Stimulated activated CD8-positive, alpha-beta memory T cell treated with anti-CD3 and anti-CD28 coated beads, Interleukin-15, amount 100 ng/mL, for 48 hours (primary cell): ENCODE results near the gene XIRP2.

ENCODE experiments used
- DNase-seq, 2 donors: peaks; one replicate each; pipeline ENCODE4 v3.0.0-alpha.2; 2020; ENCODE audit warnings: low read depth in 2 of 2

XIRP2 gene, protein sequence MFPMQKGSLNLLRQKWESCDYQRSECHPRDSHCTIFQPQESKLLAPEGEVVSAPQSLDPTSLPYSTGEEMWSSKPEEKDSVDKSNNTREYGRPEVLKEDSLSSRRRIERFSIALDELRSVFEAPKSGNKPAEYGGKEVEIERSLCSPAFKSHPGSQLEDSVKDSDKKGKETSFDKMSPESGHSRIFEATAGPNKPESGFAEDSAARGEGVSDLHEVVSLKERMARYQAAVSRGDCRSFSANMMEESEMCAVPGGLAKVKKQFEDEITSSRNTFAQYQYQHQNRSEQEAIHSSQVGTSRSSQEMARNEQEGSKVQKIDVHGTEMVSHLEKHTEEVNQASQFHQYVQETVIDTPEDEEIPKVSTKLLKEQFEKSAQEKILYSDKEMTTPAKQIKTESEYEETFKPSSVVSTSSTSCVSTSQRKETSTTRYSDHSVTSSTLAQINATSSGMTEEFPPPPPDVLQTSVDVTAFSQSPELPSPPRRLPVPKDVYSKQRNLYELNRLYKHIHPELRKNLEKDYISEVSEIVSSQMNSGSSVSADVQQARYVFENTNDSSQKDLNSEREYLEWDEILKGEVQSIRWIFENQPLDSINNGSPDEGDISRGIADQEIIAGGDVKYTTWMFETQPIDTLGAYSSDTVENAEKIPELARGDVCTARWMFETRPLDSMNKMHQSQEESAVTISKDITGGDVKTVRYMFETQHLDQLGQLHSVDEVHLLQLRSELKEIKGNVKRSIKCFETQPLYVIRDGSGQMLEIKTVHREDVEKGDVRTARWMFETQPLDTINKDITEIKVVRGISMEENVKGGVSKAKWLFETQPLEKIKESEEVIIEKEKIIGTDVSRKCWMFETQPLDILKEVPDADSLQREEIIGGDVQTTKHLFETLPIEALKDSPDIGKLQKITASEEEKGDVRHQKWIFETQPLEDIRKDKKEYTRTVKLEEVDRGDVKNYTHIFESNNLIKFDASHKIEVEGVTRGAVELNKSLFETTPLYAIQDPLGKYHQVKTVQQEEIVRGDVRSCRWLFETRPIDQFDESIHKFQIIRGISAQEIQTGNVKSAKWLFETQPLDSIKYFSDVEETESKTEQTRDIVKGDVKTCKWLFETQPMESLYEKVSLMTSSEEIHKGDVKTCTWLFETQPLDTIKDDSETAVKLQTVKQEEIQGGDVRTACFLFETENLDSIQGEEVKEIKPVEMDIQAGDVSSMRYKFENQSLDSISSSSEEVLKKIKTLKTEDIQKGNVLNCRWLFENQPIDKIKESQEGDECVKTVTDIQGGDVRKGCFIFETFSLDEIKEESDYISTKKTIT (N-terminal part only)

DNA sequence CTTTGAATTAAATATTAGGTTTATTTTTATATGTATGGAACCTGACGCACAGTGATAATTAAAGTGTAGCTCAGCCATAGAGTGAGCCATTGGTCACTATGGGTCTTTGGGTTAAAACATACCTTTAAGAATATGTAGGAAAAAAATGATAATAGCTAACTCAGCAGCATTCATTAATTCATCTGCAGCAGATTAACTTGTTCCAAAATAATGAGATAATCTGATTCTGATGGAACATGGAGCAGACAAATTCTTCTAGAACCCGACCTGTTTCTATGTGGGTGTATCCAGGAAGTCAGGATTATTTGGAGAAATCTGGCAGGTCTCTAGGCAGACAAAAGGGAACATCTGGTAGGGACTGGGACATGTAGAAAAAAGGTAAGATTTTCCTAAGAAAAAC, at the start of gene XIRP2:
XIRP2 (plus strand) TSS at position 301 of the 400 bp plus-strand sequence. CDS start 15,003 bp downstream, outside the sequence.
- DNase-seq = no peak

GRCh38 chr2:166841152-166841551, 47.1 kb upstream of the XIRP2 start:
- no peak for DNase-seq

- no peak for DNase-seq
Observed at GRCh38 chr2:166841679-166842078, 46.6 kb upstream of the XIRP2 start.

- DNase-seq = no peak
Observed at GRCh38 chr2:166844111-166844510, 44.2 kb upstream of the XIRP2 start.

- no peak for DNase-seq
Observed at GRCh38 chr2:166862468-166863132, 25.7 kb upstream of the XIRP2 start.

- DNase-seq = no peak
Observed at GRCh38 chr2:166867874-166868514, 20.3 kb upstream of the XIRP2 start.

GRCh38 chr2:166870346-166870745, 17.9 kb upstream of the XIRP2 start:
- no peak for DNase-seq

- DNase-seq = no peak
Observed at GRCh38 chr2:166881177-166881576, 7.1 kb upstream of the XIRP2 start.

DNA sequence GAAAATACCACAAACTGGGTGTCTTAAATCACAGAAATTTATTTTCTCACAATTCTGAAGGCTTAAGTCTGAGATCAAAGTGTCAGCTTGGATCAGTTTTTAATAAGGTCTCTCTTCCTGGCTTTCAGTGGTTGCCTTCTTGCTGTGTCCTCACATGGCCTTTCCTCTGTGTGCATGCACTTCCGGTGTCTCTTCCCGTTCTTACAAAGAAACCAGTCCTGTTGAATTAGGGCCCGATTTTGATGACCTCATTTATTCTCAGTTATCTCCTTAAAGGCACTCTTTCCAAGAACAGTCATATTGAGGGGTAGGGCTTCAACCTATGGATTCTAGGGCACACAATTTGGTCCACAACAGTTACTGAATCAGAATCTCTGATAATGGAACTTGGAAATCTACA, 5.4 kb upstream of the XIRP2 start:
- no peak for DNase-seq

- no peak for DNase-seq
Observed at GRCh38 chr2:166891727-166892126, 3.4 kb downstream of the XIRP2 start.

DNA sequence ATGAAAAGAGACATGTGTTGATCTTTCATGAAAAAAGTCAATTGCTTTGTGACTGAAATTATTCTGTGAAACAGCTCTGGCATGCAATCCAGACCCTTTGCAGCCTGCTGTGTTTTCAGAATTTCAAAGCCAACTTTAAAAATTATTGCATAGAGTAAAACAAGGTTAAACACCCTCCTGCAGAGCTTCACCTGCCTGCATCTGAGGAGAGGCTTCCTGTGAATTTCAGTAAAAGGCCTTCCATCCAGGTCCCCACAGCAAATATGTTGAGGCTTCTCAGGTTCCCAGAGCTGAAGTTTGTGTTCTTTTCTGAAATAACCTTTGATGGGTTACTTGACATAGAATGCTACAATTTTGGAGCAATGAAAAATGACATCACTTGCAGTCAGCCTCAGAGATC, 4.1 kb downstream of the XIRP2 start:
- DNase-seq = no peak

- no peak for DNase-seq
Observed at GRCh38 chr2:166895243-166895642, 7.0 kb downstream of the XIRP2 start.

- DNase-seq = no peak
Observed at GRCh38 chr2:166897666-166898065, 9.4 kb downstream of the XIRP2 start.

DNA sequence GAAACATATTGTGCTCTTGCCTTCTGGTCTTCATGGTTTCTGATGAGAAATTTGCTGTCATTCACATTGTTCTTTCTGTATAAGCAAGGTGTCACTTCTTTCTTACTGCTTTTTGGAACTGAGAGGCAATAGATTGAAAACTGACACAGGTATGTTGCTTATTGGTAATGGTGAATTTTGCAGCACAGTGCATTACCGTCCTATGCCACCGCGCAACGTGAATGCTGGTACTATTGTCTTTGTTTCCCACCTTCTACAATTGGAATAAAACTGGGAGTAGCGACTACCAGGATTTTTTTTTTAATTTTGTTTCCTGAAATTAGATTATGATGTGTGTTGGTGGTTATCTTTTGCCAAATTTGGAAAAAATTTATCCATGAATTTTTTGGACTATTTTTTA, 11.4 kb downstream of the XIRP2 start:
- DNase-seq = no peak

GRCh38 chr2:166900700-166901099, 12.4 kb downstream of the XIRP2 start:
- DNase-seq = no peak

DNA sequence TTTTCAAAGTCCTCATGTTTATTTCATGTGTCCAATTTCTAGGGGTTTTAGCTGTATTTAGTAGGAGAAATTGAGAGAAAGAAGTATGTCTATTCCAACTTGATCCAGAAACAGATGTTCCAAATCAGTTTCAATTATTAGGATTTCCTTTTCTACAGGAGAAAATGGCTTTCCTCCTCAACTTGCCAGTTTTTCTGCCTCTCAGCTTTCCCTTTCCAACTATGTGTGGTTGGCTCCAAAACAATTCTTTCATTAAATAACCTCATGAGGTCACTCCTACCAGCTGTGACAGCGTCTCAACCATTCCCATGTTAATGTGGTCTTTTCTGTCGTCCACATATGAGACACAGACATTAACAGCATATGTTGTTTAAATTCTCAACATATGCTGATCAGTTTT, 13.1 kb downstream of the XIRP2 start:
- DNase-seq = no peak

GRCh38 chr2:166916987-166917386, 28.7 kb downstream of the XIRP2 start:
- no peak for DNase-seq

- DNase-seq = no peak
Observed at GRCh38 chr2:166917415-166917814, 29.1 kb downstream of the XIRP2 start.

DNA sequence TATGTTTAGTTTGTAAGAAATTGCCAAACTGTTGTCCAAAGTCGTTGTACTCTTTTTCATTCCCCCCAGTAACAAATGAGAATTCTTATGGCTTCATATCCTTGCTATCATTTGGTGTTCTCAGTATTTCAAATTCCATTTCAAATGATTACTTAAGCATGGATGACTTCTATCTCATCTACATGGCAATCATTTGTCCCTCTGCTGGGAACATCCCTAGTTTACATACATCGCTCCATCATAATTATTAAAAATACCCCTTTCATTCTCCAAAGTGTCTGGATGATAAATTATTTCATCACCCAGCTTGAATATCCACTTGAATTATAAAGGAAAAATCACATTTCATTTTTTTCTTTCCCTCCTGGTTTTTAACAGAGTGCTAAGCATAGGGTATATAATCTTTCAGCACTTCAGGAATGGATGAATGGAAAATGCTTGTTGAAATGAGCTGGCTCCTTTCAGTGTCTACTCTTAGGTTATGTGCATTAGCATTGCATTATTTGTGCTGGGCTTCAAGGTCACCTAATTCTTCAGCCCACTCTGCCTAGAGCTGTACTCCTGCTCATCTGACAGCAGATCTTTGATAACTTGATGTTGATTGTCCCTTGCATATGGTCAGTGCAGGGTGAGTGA, 33.1 kb downstream of the XIRP2 start:
- DNase-seq = no peak

- DNase-seq = no peak
Observed at GRCh38 chr2:166924967-166925366, 36.7 kb downstream of the XIRP2 start.
